H9 (cell line): Measurements from ENCODE around the gene DUSP14. TPM values are rescaled to one million over a fixed set of nuclear protein-coding genes. Genes with fewer than 3 reads are reported as not detected.

Source experiments
- DNase-seq: peaks from one replicate; pipeline ENCODE4 v3.0.0-alpha.2; 2017
- H2AFZ ChIP-seq: one replicate; pipeline ENCODE4 v1.6.1; 2013; ENCODE audit warnings: mild to moderate bottlenecking, low read length, control low read depth, moderate library complexity
- H2AK5ac ChIP-seq: 2 replicates; pipeline ENCODE4 v1.6.1; 2013; ENCODE audit warnings: low read length, control low read depth, mixed read lengths; ENCODE audit not compliant: insufficient read length
- H2BK120ac ChIP-seq: one replicate; pipeline ENCODE4 v1.6.1; 2013; ENCODE audit warnings: low read depth, mild to moderate bottlenecking, low read length, control low read depth, inconsistent platforms; ENCODE audit not compliant: poor library complexity, severe bottlenecking
- H2BK12ac ChIP-seq: 2 replicates; pipeline ENCODE4 v1.6.1; 2013; ENCODE audit warnings: low read length, control low read depth, mixed read lengths, low read depth; ENCODE audit not compliant: insufficient read length
- H2BK15ac ChIP-seq: 2 replicates; pipeline ENCODE4 v1.6.1; 2013; ENCODE audit warnings: low read depth, low read length, control low read depth
- H2BK20ac ChIP-seq: one replicate; pipeline ENCODE4 v1.6.1; 2013; ENCODE audit warnings: low read depth, mild to moderate bottlenecking, low read length, control low read depth, inconsistent platforms; ENCODE audit not compliant: poor library complexity, severe bottlenecking
- H2BK5ac ChIP-seq: 2 replicates; pipeline ENCODE4 v1.6.1; 2013; ENCODE audit warnings: low read length, control low read depth, mixed read lengths; ENCODE audit not compliant: insufficient read length
- H3K14ac ChIP-seq: 2 replicates; pipeline ENCODE4 v1.6.1; 2013; ENCODE audit warnings: low read length, control low read depth; ENCODE audit not compliant: insufficient read depth
- H3K18ac ChIP-seq: 2 replicates; pipeline ENCODE4 v1.6.1; 2013; ENCODE audit warnings: low read depth, mild to moderate bottlenecking, mixed read lengths, low read length, control low read depth; ENCODE audit not compliant: insufficient read length
- H3K23ac ChIP-seq: 2 replicates; pipeline ENCODE4 v1.6.1; 2013; ENCODE audit warnings: low read length, control low read depth, mixed read lengths, low read depth; ENCODE audit not compliant: insufficient read length
- H3K23me2 ChIP-seq: 2 replicates; pipeline ENCODE4 v1.6.1; 2013; ENCODE audit warnings: low read depth, mild to moderate bottlenecking, mixed read lengths, low read length, control low read depth; ENCODE audit not compliant: insufficient read length, poor library complexity, severe bottlenecking
- H3K27ac ChIP-seq: 2 replicates; pipeline ENCODE4 v1.5.1; 2013; ENCODE audit warnings: low read length, control low read depth, mixed read lengths, low read depth; ENCODE audit not compliant: insufficient read length
- H3K27me3 ChIP-seq: 2 replicates; pipeline ENCODE4 v1.6.1; 2013; ENCODE audit warnings: low read length, control low read depth, inconsistent platforms; ENCODE audit not compliant: insufficient read depth
- H3K4ac ChIP-seq: 2 replicates; pipeline ENCODE4 v1.6.1; 2013; ENCODE audit warnings: low read depth, mild to moderate bottlenecking, control low read depth, inconsistent platforms, low read length, moderate library complexity
- H3K4me1 ChIP-seq: 2 replicates; pipeline ENCODE4 v1.6.1; 2013; ENCODE audit warnings: low read length, control low read depth, inconsistent platforms; ENCODE audit not compliant: insufficient read depth
- H3K4me2 ChIP-seq: 2 replicates; pipeline ENCODE4 v1.6.1; 2013; ENCODE audit warnings: low read length, control low read depth, mixed read lengths; ENCODE audit not compliant: insufficient read length, insufficient read depth
- H3K56ac ChIP-seq: 2 replicates; pipeline ENCODE4 v1.6.1; 2013; ENCODE audit warnings: low read depth, mild to moderate bottlenecking, mixed read lengths, low read length, control low read depth; ENCODE audit not compliant: insufficient read length
- H3K79me1 ChIP-seq: 2 replicates; pipeline ENCODE4 v1.6.1; 2013; ENCODE audit warnings: low read depth, mild to moderate bottlenecking, moderate library complexity, low read length, control low read depth, inconsistent platforms; ENCODE audit not compliant: insufficient read depth, poor library complexity, severe bottlenecking
- H3K79me2 ChIP-seq: 2 replicates; pipeline ENCODE4 v1.6.1; 2013; ENCODE audit warnings: low read length, control low read depth, inconsistent platforms; ENCODE audit not compliant: insufficient read depth
- H3K9ac ChIP-seq: 2 replicates; pipeline ENCODE4 v1.6.1; 2013; ENCODE audit warnings: low read length, control low read depth, mixed read lengths; ENCODE audit not compliant: insufficient read length; ENCODE audit errors: extremely low read depth
- H3K9me3 ChIP-seq: one replicate; pipeline ENCODE4 v1.6.1; 2013; ENCODE audit warnings: low read depth, low read length, inconsistent platforms; ENCODE audit not compliant: control insufficient read depth
- H3T11ph ChIP-seq: one replicate; pipeline ENCODE4 v1.6.1; 2013; ENCODE audit warnings: mild to moderate bottlenecking, low read length, control low read depth, inconsistent platforms
- H4K20me1 ChIP-seq: one replicate; pipeline ENCODE4 v1.6.1; 2013; ENCODE audit not compliant: control insufficient read depth, insufficient read length, insufficient read depth
- H4K5ac ChIP-seq: 2 replicates; pipeline ENCODE4 v1.6.1; 2013; ENCODE audit warnings: low read depth, mild to moderate bottlenecking, mixed read lengths, low read length, control low read depth; ENCODE audit not compliant: insufficient read length
- H4K8ac ChIP-seq: replicated peaks from 2 replicates; pipeline ENCODE4 v1.6.1; 2013; ENCODE audit warnings: low read length, control low read depth, mixed read lengths, low read depth; ENCODE audit not compliant: insufficient read length
- H4K91ac ChIP-seq: 2 replicates; pipeline ENCODE4 v1.6.1; 2013; ENCODE audit warnings: low read depth, mild to moderate bottlenecking, moderate library complexity, mixed read lengths, low read length, control low read depth; ENCODE audit not compliant: insufficient read length
- H3K27ac Mint-ChIP-seq, 3 experiments: 2 replicates in 2 of 3; 3 replicates in 1 of 3; pipeline ENCODE4 v1.8.0; 2020 to 2021; ENCODE audit warnings: mixed read lengths in 3 of 3, mild to moderate bottlenecking in 1 of 3, moderate library complexity in 1 of 3
- H3K27me3 Mint-ChIP-seq: 2 replicates; pipeline ENCODE4 v1.8.0; 2021; ENCODE audit warnings: low read depth, mild to moderate bottlenecking, moderate library complexity, mixed read lengths
- H3K36me3 Mint-ChIP-seq, 3 experiments: 2 replicates in 2 of 3; 3 replicates in 1 of 3; pipeline ENCODE4 v1.8.0; 2020 to 2021; ENCODE audit warnings: low read depth in 3 of 3, mixed read lengths in 3 of 3; ENCODE audit not compliant: insufficient read depth in 1 of 3
- H3K4me1 Mint-ChIP-seq, 2 experiments: 2 replicates each; pipeline ENCODE4 v1.8.0; 2020; ENCODE audit warnings: mixed read lengths in 2 of 2
- H3K4me3 Mint-ChIP-seq, 2 experiments: 2 replicates in 1 of 2; 3 replicates in 1 of 2; pipeline ENCODE4 v1.8.0; 2020 to 2021; ENCODE audit warnings: mild to moderate bottlenecking in 2 of 2, mixed read lengths in 2 of 2, moderate library complexity in 1 of 2
- H3K9me3 Mint-ChIP-seq, 2 experiments: 2 replicates in 1 of 2; 3 replicates in 1 of 2; pipeline ENCODE4 v1.8.0; 2020; ENCODE audit warnings: mild to moderate bottlenecking in 2 of 2, mixed read lengths in 2 of 2, moderate library complexity in 1 of 2
- WGBS: extraction: QIAGEN DNeasy Blood & Tissue Kit; methylation state at CpG from one replicate; pipeline ENCODE4 v1.1.7; 2013; ENCODE audit warnings: missing lambda C conversion rate, low lambda C conversion rate, mixed read lengths; ENCODE audit not compliant: insufficient read length; ENCODE audit errors: extremely low coverage; 5-methylcytosine and 5-hydroxymethylcytosine counted together
- total RNA-seq: library from RNA; stranded (reverse); gene quantifications from 2 replicates; pipeline ENCODE4 v1.2.1, GENCODE V29; 2021
- TF ChIP-seq, protein P1 (sequence below): fragments of 200-600 bp; sonication (generic); conservative IDR thresholded peaks from 3 replicates; pipeline ENCODE4 v1.8.0; 2021; ENCODE audit warnings: antibody characterized with exemption, mild to moderate bottlenecking

The DUSP14 gene
- total RNA-seq, 1 experiment from 2014 or later = 21.3 TPM

DNA sequence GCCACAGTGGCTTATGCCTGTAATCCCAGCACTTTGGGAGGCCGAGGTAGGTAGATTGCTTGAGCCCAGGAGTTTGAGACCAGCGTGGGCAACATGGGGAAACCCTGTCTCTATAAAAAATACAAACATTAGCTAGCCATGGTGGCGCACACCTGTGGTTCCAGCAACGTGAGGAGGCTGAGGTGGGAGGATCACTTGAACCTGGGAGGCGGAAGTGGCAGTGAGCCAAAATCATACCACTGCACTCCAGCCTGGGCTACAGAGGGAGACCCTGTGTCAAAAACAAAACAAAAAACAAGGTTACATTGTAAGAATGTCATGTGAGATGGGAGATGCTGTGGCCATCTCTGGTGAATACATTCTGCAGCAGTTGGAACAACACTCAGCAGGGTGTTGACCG lies 13.5 kb downstream of the DUSP14 start:
- DNase-seq = no peak
- Mint-ChIP-seq H3K4me1 (peaks cover 25 to 32% of the 10 kb centered on the region in 2 experiments), H3K9me3 (no peaks in the 10 kb centered on the region), H3K27me3 (no peaks in the 10 kb centered on the region), H3K36me3 (peaks cover 0 to 2% (median 0%) of the 10 kb centered on the region in 3 experiments; a peak in 1 of 7 replicates), H3K27ac (peak overlapping the region in 1 of 3 experiments; percentile 75; a peak in 2 of 7 replicates), H3K4me3 (no peak overlapping the region)
- H3K79me2 ChIP-seq = peaks cover 4% of the 10 kb centered on the region; the same call in 1 of the 2 replicates
- H3K9ac ChIP-seq = no peak overlapping the region
- H2BK15ac ChIP-seq = no peak overlapping the region
- no peaks in the 10 kb centered on the region for H3K79me1 ChIP-seq
- H3K27me3 ChIP-seq = no peaks in the 10 kb centered on the region
- no peak overlapping the region for H3K27ac ChIP-seq
- WGBS = no CpG with 5 or more reads among the region's 6 CpGs
- no peak overlapping the region for H2BK12ac ChIP-seq
- no peak overlapping the region for H3K18ac ChIP-seq
- no peak overlapping the region for H4K91ac ChIP-seq
- H3K14ac ChIP-seq = no peak overlapping the region
- H2BK5ac ChIP-seq = no peak overlapping the region
- H3K4ac ChIP-seq = no peak overlapping the region
- no peak overlapping the region for H2BK20ac ChIP-seq
- no peak overlapping the region for H4K8ac ChIP-seq
- no peak overlapping the region for H3K4me2 ChIP-seq
- H2AFZ ChIP-seq = no peak overlapping the region
- no peak overlapping the region for H3K56ac ChIP-seq
- H2AK5ac ChIP-seq = no peak overlapping the region
- H4K5ac ChIP-seq = no peak overlapping the region
- no peaks in the 10 kb centered on the region; the same call in 1 of the 2 replicates for H3K4me1 ChIP-seq
- TF ChIP-seq, protein P1, sequence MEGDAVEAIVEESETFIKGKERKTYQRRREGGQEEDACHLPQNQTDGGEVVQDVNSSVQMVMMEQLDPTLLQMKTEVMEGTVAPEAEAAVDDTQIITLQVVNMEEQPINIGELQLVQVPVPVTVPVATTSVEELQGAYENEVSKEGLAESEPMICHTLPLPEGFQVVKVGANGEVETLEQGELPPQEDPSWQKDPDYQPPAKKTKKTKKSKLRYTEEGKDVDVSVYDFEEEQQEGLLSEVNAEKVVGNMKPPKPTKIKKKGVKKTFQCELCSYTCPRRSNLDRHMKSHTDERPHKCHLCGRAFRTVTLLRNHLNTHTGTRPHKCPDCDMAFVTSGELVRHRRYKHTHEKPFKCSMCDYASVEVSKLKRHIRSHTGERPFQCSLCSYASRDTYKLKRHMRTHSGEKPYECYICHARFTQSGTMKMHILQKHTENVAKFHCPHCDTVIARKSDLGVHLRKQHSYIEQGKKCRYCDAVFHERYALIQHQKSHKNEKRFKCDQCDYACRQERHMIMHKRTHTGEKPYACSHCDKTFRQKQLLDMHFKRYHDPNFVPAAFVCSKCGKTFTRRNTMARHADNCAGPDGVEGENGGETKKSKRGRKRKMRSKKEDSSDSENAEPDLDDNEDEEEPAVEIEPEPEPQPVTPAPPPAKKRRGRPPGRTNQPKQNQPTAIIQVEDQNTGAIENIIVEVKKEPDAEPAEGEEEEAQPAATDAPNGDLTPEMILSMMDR = no peak
- no peak overlapping the region for H3K23ac ChIP-seq
- no peaks in the 10 kb centered on the region for H3K23me2 ChIP-seq
- no peaks in the 10 kb centered on the region for H3K9me3 ChIP-seq
- no peak overlapping the region for H2BK120ac ChIP-seq
- no peak overlapping the region for H3T11ph ChIP-seq
- H4K20me1 ChIP-seq = peaks cover 2% of the 10 kb centered on the region
